GM23338 (cell line): ENCODE data around the gene DDX24. TPM values are rescaled to one million over a fixed set of nuclear protein-coding genes. Genes with fewer than 3 reads are reported as not detected.

Experiments
- ATAC-seq: fragments of 200-7000 bp; cut with Tn5 transposase; 3 replicates; pipeline ENCODE4 v1.9.1; 2020
- DNase-seq: peaks from one replicate; pipeline ENCODE4 v3.0.0-alpha.2; 2015; ENCODE audit warnings: low spot score
- H2AFZ ChIP-seq: fragments of 200-600 bp; sonication (generic); 2 replicates; pipeline ENCODE4 v1.8.0; 2016; ENCODE audit warnings: antibody characterized with exemption, mild to moderate bottlenecking, moderate library complexity
- H3F3A ChIP-seq: fragments of 200-600 bp; sonication (generic); replicated peaks from 2 replicates; pipeline ENCODE4 v1.8.0; 2017; ENCODE audit warnings: antibody characterized with exemption, mixed run types, low read depth
- H3K27ac ChIP-seq: fragments of 200-600 bp; sonication (generic); 2 replicates; pipeline ENCODE4 v1.6.1; 2016; ENCODE audit warnings: low read depth
- H3K27me3 ChIP-seq: fragments of 200-600 bp; sonication (generic); 2 replicates; pipeline ENCODE4 v1.8.0; 2016; ENCODE audit warnings: mild to moderate bottlenecking, mixed run types, moderate library complexity; ENCODE audit not compliant: insufficient read depth
- H3K36me3 ChIP-seq: fragments of 200-600 bp; sonication (generic); 2 replicates; pipeline ENCODE4 v1.8.0; 2016; ENCODE audit warnings: mild to moderate bottlenecking; ENCODE audit not compliant: insufficient read depth
- H3K4me1 ChIP-seq: fragments of 200-600 bp; sonication (generic); 2 replicates; pipeline ENCODE4 v1.8.0; 2016; ENCODE audit warnings: mild to moderate bottlenecking, moderate library complexity; ENCODE audit not compliant: insufficient read depth
- H3K4me2 ChIP-seq: fragments of 200-600 bp; sonication (generic); 2 replicates; pipeline ENCODE4 v1.7.1; 2017; ENCODE audit warnings: mixed run types
- H3K4me3 ChIP-seq: fragments of 200-600 bp; sonication (generic); 2 replicates; pipeline ENCODE4 v1.6.1; 2016; ENCODE audit warnings: mixed run types
- H3K79me2 ChIP-seq: fragments of 200-600 bp; sonication (generic); replicated peaks from 2 replicates; pipeline ENCODE4 v1.8.0; 2017; ENCODE audit warnings: mild to moderate bottlenecking; ENCODE audit not compliant: insufficient read depth
- H3K9me2 ChIP-seq: fragments of 200-600 bp; sonication (generic); 2 replicates; pipeline ENCODE4 v1.8.0; 2017; ENCODE audit not compliant: insufficient read depth
- H4K20me1 ChIP-seq: fragments of 200-600 bp; sonication (generic); replicated peaks from 2 replicates; pipeline ENCODE4 v1.8.0; 2017; ENCODE audit warnings: mild to moderate bottlenecking; ENCODE audit not compliant: insufficient read depth
- H3K27ac Mint-ChIP-seq: 2 replicates; pipeline ENCODE4 v1.8.0; 2020; ENCODE audit warnings: inconsistent platforms, mild to moderate bottlenecking, moderate library complexity, mixed read lengths
- H3K27me3 Mint-ChIP-seq: 3 replicates; pipeline ENCODE4 v1.8.0; 2022; ENCODE audit warnings: low read depth, mild to moderate bottlenecking, moderate library complexity, mixed read lengths, inconsistent platforms; ENCODE audit not compliant: insufficient read depth, poor library complexity
- H3K36me3 Mint-ChIP-seq: 3 replicates; pipeline ENCODE4 v1.8.0; 2021; ENCODE audit warnings: low read depth, mild to moderate bottlenecking, inconsistent platforms, moderate library complexity, mixed read lengths
- H3K4me1 Mint-ChIP-seq: 3 replicates; pipeline ENCODE4 v1.8.0; 2020; ENCODE audit warnings: mild to moderate bottlenecking, inconsistent platforms, mixed read lengths
- H3K4me3 Mint-ChIP-seq: 3 replicates; pipeline ENCODE4 v1.8.0; 2021; ENCODE audit warnings: moderate library complexity, mild to moderate bottlenecking, inconsistent platforms, mixed read lengths
- H3K9me3 Mint-ChIP-seq: 3 replicates; pipeline ENCODE4 v1.8.0; 2020; ENCODE audit warnings: moderate library complexity, mild to moderate bottlenecking, inconsistent platforms, mixed read lengths
- ETS1 ChIP-seq: IDR thresholded peaks from 2 replicates; pipeline ENCODE4 v1.6.1; 2016; ENCODE audit warnings: antibody characterized with exemption
- EZH2phosphoT487 ChIP-seq: fragments of 200-600 bp; sonication (generic); IDR thresholded peaks from one replicate; pipeline ENCODE4 v1.8.1; 2018; ENCODE audit warnings: antibody characterized with exemption; ENCODE audit not compliant: unreplicated experiment
- JUNB ChIP-seq: IDR thresholded peaks from one replicate; pipeline ENCODE4 v1.6.1; 2016; ENCODE audit warnings: antibody characterized with exemption; ENCODE audit not compliant: unreplicated experiment
- NANOG ChIP-seq: IDR thresholded peaks from 2 replicates; pipeline ENCODE4 v1.6.1; 2016; ENCODE audit warnings: antibody characterized with exemption, borderline replicate concordance
- STAT1 ChIP-seq: IDR thresholded peaks from one replicate; pipeline ENCODE4 v1.6.1; 2016; ENCODE audit warnings: antibody characterized with exemption; ENCODE audit not compliant: unreplicated experiment
- ZNF114 ChIP-seq: fragments of 250-450 bp; sonication (Bioruptor Pico); IDR thresholded peaks from 2 replicates; pipeline ENCODE4 v1.5.0; 2020; ENCODE audit warnings: mild to moderate bottlenecking, moderate library complexity
- polyA plus RNA-seq: library from polyadenylated mRNA; unstranded; fragments of >200 nt; fragmentation: Nextera tagmentation; extraction: Ambion mirVana; gene quantifications from 2 replicates; pipeline ENCODE4 v1.2.1, GENCODE V29; 2016
- total RNA-seq: library from RNA; depleted of rRNA; stranded (reverse); fragments of >200 nt; shearing (Covaris generic); gene quantifications from 2 replicates; pipeline ENCODE4 v1.2.3, GENCODE V29; 2014
- TF ChIP-seq, protein P1 (sequence below): fragments of 250-450 bp; sonication (Bioruptor Pico); IDR thresholded peaks from 2 replicates; pipeline ENCODE4 v1.5.0; 2020; ENCODE audit warnings: mild to moderate bottlenecking, moderate library complexity
- TF ChIP-seq, protein P2 (sequence below), 2 experiments: fragments of 200-600 bp in 1 of 2; sonication (generic) in 1 of 2; conservative IDR thresholded peaks; 2 replicates each; pipeline versions ENCODE4 v1.5.1 to v1.6.1; 2016 to 2017; ENCODE audit warnings: antibody characterized with exemption in 2 of 2, low read depth in 2 of 2, mild to moderate bottlenecking in 2 of 2, moderate library complexity in 1 of 2

The DDX24 gene
- total and polyA plus RNA-seq, 2 experiments from 2014 or later, result 150 to 265 TPM

GRCh38 chr14:94001016-94001415 is 80.0 kb downstream of the DDX24 start (continued):
- TF ChIP-seq, protein P1, sequence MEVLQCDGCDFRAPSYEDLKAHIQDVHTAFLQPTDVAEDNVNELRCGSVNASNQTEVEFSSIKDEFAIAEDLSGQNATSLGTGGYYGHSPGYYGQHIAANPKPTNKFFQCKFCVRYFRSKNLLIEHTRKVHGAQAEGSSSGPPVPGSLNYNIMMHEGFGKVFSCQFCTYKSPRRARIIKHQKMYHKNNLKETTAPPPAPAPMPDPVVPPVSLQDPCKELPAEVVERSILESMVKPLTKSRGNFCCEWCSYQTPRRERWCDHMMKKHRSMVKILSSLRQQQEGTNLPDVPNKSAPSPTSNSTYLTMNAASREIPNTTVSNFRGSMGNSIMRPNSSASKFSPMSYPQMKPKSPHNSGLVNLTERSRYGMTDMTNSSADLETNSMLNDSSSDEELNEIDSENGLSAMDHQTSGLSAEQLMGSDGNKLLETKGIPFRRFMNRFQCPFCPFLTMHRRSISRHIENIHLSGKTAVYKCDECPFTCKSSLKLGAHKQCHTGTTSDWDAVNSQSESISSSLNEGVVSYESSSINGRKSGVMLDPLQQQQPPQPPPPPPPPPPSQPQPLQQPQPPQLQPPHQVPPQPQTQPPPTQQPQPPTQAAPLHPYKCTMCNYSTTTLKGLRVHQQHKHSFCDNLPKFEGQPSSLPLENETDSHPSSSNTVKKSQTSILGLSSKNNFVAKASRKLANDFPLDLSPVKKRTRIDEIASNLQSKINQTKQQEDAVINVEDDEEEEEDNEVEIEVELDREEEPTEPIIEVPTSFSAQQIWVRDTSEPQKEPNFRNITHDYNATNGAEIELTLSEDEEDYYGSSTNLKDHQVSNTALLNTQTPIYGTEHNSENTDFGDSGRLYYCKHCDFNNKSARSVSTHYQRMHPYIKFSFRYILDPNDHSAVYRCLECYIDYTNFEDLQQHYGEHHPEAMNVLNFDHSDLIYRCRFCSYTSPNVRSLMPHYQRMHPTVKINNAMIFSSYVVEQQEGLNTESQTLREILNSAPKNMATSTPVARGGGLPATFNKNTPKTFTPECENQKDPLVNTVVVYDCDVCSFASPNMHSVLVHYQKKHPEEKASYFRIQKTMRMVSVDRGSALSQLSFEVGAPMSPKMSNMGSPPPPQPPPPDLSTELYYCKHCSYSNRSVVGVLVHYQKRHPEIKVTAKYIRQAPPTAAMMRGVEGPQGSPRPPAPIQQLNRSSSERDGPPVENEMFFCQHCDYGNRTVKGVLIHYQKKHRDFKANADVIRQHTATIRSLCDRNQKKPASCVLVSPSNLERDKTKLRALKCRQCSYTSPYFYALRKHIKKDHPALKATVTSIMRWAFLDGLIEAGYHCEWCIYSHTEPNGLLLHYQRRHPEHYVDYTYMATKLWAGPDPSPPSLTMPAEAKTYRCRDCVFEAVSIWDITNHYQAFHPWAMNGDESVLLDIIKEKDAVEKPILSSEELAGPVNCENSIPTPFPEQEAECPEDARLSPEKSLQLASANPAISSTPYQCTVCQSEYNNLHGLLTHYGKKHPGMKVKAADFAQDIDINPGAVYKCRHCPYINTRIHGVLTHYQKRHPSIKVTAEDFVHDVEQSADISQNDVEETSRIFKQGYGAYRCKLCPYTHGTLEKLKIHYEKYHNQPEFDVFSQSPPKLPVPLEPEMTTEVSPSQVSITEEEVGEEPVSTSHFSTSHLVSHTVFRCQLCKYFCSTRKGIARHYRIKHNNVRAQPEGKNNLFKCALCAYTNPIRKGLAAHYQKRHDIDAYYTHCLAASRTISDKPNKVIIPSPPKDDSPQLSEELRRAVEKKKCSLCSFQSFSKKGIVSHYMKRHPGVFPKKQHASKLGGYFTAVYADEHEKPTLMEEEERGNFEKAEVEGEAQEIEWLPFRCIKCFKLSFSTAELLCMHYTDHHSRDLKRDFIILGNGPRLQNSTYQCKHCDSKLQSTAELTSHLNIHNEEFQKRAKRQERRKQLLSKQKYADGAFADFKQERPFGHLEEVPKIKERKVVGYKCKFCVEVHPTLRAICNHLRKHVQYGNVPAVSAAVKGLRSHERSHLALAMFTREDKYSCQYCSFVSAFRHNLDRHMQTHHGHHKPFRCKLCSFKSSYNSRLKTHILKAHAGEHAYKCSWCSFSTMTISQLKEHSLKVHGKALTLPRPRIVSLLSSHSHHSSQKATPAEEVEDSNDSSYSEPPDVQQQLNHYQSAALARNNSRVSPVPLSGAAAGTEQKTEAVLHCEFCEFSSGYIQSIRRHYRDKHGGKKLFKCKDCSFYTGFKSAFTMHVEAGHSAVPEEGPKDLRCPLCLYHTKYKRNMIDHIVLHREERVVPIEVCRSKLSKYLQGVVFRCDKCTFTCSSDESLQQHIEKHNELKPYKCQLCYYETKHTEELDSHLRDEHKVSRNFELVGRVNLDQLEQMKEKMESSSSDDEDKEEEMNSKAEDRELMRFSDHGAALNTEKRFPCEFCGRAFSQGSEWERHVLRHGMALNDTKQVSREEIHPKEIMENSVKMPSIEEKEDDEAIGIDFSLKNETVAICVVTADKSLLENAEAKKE, result no peak
- TF ChIP-seq JUNB, result no peak

- Histone ChIP-seq H3K27ac (no peak overlapping the region), H3K4me1 (no peaks in the 10 kb centered on the region), H2AFZ (no peak overlapping the region), H3K79me2 (no peaks in the 10 kb centered on the region), H3F3A (no peaks in the 10 kb centered on the region), H3K4me3 (no peak overlapping the region), H3K27me3 (no peaks in the 10 kb centered on the region), H3K4me2 (no peak overlapping the region), H4K20me1 (no peaks in the 10 kb centered on the region), H3K36me3 (no peaks in the 10 kb centered on the region), H3K9me2 (no peaks in the 10 kb centered on the region)
- peaks cover 5% of the 10 kb centered on the region for H3K27me3 Mint-ChIP-seq
- H3K27ac Mint-ChIP-seq, result no peak overlapping the region
- no peaks in the 10 kb centered on the region for H3K36me3 Mint-ChIP-seq
- H3K9me3 Mint-ChIP-seq, result no peaks in the 10 kb centered on the region
- no peak for DNase-seq
- no peak overlapping the region for H3K4me3 Mint-ChIP-seq
- H3K4me1 Mint-ChIP-seq, result peaks cover 10% of the 10 kb centered on the region
- ATAC-seq, result no peak
- TF ChIP-seq ETS1 (no peak), EZH2phosphoT487 (no peak), NANOG (no peak), STAT1 (no peak), ZNF114 (CRISPR knock-in tag) (no peak)
- TF ChIP-seq, protein P2, sequence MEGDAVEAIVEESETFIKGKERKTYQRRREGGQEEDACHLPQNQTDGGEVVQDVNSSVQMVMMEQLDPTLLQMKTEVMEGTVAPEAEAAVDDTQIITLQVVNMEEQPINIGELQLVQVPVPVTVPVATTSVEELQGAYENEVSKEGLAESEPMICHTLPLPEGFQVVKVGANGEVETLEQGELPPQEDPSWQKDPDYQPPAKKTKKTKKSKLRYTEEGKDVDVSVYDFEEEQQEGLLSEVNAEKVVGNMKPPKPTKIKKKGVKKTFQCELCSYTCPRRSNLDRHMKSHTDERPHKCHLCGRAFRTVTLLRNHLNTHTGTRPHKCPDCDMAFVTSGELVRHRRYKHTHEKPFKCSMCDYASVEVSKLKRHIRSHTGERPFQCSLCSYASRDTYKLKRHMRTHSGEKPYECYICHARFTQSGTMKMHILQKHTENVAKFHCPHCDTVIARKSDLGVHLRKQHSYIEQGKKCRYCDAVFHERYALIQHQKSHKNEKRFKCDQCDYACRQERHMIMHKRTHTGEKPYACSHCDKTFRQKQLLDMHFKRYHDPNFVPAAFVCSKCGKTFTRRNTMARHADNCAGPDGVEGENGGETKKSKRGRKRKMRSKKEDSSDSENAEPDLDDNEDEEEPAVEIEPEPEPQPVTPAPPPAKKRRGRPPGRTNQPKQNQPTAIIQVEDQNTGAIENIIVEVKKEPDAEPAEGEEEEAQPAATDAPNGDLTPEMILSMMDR (conservative IDR thresholded peaks at IDR 0.05; ENCODE audit: low read depth in 2 of 2), result no peak
These were observed 80.7 kb downstream of the DDX24 start for GRCh38 chr14:94000267-94000666.
